Trophoblast cell (in vitro differentiated cells and primary cell): ENCODE measurements around the gene CSTF2T.

ENCODE experiments used
- DNase-seq, 2 donors: peaks; one replicate each; pipeline ENCODE4 v3.0.0-alpha.2; 2016
- H2AFZ ChIP-seq: 2 replicates; pipeline ENCODE4 v1.6.1; 2013; ENCODE audit warnings: low read length, moderate library complexity, mild to moderate bottlenecking; ENCODE audit not compliant: insufficient read depth, poor library complexity
- H2AK5ac ChIP-seq: 2 replicates; pipeline ENCODE4 v1.6.1; 2013; ENCODE audit warnings: mild to moderate bottlenecking, low read length
- H2BK120ac ChIP-seq: 2 replicates; pipeline ENCODE4 v1.6.1; 2013; ENCODE audit warnings: low read length, mild to moderate bottlenecking, moderate library complexity; ENCODE audit not compliant: insufficient read depth, poor library complexity
- H2BK12ac ChIP-seq: 2 replicates; pipeline ENCODE4 v1.6.1; 2013; ENCODE audit warnings: mild to moderate bottlenecking, low read length, moderate library complexity
- H2BK5ac ChIP-seq: 2 replicates; pipeline ENCODE4 v1.6.1; 2013; ENCODE audit warnings: low read length, low read depth, moderate library complexity, mild to moderate bottlenecking; ENCODE audit not compliant: poor library complexity
- H3K14ac ChIP-seq: 2 replicates; pipeline ENCODE4 v1.6.1; 2013; ENCODE audit warnings: mild to moderate bottlenecking, low read length
- H3K18ac ChIP-seq: 2 replicates; pipeline ENCODE4 v1.6.1; 2013; ENCODE audit warnings: mild to moderate bottlenecking, low read length
- H3K23ac ChIP-seq: 2 replicates; pipeline ENCODE4 v1.6.1; 2013; ENCODE audit warnings: low read length
- H3K27ac ChIP-seq: 2 replicates; pipeline ENCODE4 v1.5.1; 2013; ENCODE audit warnings: low read depth, mild to moderate bottlenecking, inconsistent platforms, low read length, moderate library complexity
- H3K27me3 ChIP-seq: 2 replicates; pipeline ENCODE4 v1.6.1; 2013; ENCODE audit warnings: inconsistent platforms, mild to moderate bottlenecking, low read length, moderate library complexity; ENCODE audit not compliant: insufficient read depth
- H3K36me3 ChIP-seq, 2 experiments: 1 replicate in 1 of 2; 2 replicates in 1 of 2; pipeline ENCODE4 v1.6.1; 2013; ENCODE audit warnings: low read length in 2 of 2, mild to moderate bottlenecking in 2 of 2, moderate library complexity in 1 of 2; ENCODE audit not compliant: insufficient read depth in 2 of 2, control insufficient read depth in 1 of 2
- H3K4ac ChIP-seq: 2 replicates; pipeline ENCODE4 v1.6.1; 2013; ENCODE audit warnings: low read depth, mild to moderate bottlenecking, low read length, moderate library complexity
- H3K4me1 ChIP-seq, 2 experiments: 1 replicate in 1 of 2; 2 replicates in 1 of 2; pipeline ENCODE4 v1.6.1; 2013; ENCODE audit warnings: low read length in 2 of 2, mild to moderate bottlenecking in 2 of 2, moderate library complexity in 1 of 2; ENCODE audit not compliant: insufficient read depth in 2 of 2, control insufficient read depth in 1 of 2
- H3K4me2 ChIP-seq: 2 replicates; pipeline ENCODE4 v1.6.1; 2013; ENCODE audit warnings: inconsistent platforms, mild to moderate bottlenecking, low read length, moderate library complexity
- H3K4me3 ChIP-seq: 2 replicates; pipeline ENCODE4 v1.5.1; 2013; ENCODE audit warnings: mild to moderate bottlenecking, low read depth, low read length, inconsistent platforms
- H3K79me1 ChIP-seq: one replicate; pipeline ENCODE4 v1.6.1; 2013; ENCODE audit warnings: low read length
- H3K79me2 ChIP-seq: 2 replicates; pipeline ENCODE4 v1.6.1; 2013; ENCODE audit warnings: low read length, mild to moderate bottlenecking; ENCODE audit not compliant: control insufficient read depth, insufficient read depth, poor library complexity
- H3K9ac ChIP-seq: 2 replicates; pipeline ENCODE4 v1.6.1; 2013; ENCODE audit warnings: mild to moderate bottlenecking, low read length
- H3K9me3 ChIP-seq: 2 replicates; pipeline ENCODE4 v1.6.1; 2013; ENCODE audit warnings: low read depth, mild to moderate bottlenecking, control low read depth, inconsistent platforms, low read length; ENCODE audit not compliant: insufficient read depth
- H4K12ac ChIP-seq: 2 replicates; pipeline ENCODE4 v1.6.1; 2013; ENCODE audit warnings: low read depth, mild to moderate bottlenecking, low read length, moderate library complexity
- H4K8ac ChIP-seq: 2 replicates; pipeline ENCODE4 v1.6.1; 2013; ENCODE audit warnings: low read depth, mild to moderate bottlenecking, low read length, moderate library complexity
- H4K91ac ChIP-seq: one replicate; pipeline ENCODE4 v1.6.1; 2013; ENCODE audit warnings: low read depth, mild to moderate bottlenecking, low read length, moderate library complexity
- WGBS: extraction: QIAGEN DNeasy Blood & Tissue Kit; methylation state at CpG from one replicate; pipeline ENCODE4 v1.1.7; 2013; ENCODE audit warnings: missing lambda C conversion rate; ENCODE audit not compliant: insufficient read length, insufficient coverage; ENCODE audit errors: extremely low coverage; 5-methylcytosine and 5-hydroxymethylcytosine counted together

Gene CSTF2T

DNA sequence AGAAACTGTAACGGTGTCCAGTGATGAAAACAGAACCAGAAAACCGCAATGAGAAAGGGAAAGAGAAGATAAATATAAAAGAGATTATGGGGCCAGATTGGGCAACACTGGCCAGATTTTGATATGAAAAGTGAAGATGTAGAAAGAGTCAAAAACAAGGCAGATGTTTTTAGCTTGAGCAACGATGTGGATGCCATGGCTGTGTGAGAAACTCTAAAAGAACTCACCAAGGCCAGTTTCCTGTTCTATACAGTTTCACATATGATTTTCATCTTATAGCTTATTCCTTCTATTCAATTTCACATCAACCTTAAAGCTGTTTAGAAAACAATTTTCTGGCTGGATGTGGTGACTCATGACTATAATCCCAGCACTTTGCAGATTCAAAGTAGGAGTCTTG lies 36.3 kb downstream of the CSTF2T start:
- Histone ChIP-seq H3K23ac (no peak overlapping the region), H3K27me3 (no peaks in the 10 kb centered on the region), H3K14ac (no peak overlapping the region), H3K9ac (no peak overlapping the region), H4K12ac (no peak overlapping the region), H2AFZ (no peak overlapping the region), H3K4me1 (no peaks in the 10 kb centered on the region), H3K4ac (no peak overlapping the region), H2BK12ac (no peak overlapping the region), H3K79me2 (no peaks in the 10 kb centered on the region), H4K91ac (no peak overlapping the region), H3K9me3 (no peaks in the 10 kb centered on the region), H3K18ac (no peak overlapping the region), H2BK120ac (no peak overlapping the region), H2BK5ac (no peak overlapping the region), H3K27ac (no peak overlapping the region), H3K36me3 (no peaks in the 10 kb centered on the region), H3K4me2 (no peak overlapping the region), H3K79me1 (no peaks in the 10 kb centered on the region), H3K4me3 (no peak overlapping the region), H4K8ac (no peak overlapping the region), H2AK5ac (no peak overlapping the region)
- WGBS: 100% methylated on average over 1 of the region's 3 CpGs
- DNase-seq: no peak

DNA sequence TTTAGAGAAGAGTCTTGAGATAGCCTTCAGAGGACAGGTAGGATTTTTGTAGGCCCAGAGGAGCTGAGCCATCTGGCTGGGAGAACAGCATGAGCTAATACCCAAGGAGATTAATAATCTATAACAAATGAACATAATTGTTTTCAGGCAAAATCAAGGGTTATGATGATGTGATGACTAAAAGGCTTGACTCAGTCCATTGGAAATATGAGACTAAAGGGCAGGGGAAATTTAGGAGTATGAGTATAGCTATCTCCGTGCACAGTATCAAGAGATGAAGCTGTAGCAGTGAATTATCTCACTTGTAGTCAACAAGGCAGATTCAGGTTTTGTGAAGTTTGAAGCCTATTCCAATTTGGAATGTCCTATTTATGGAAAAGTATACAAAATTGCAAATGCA lies 40.1 kb downstream of the CSTF2T start:
- H3K79me2 ChIP-seq: no peaks in the 10 kb centered on the region
- H3K9me3 ChIP-seq: no peaks in the 10 kb centered on the region
- no peaks in the 10 kb centered on the region for H3K79me1 ChIP-seq
- no peak overlapping the region for H3K4me3 ChIP-seq
- no peak overlapping the region for H4K91ac ChIP-seq
- H3K18ac ChIP-seq: no peak overlapping the region
- no peak overlapping the region for H4K12ac ChIP-seq
- no peak overlapping the region for H2BK5ac ChIP-seq
- no peak overlapping the region for H4K8ac ChIP-seq
- H3K23ac ChIP-seq: no peak overlapping the region
- H3K27me3 ChIP-seq: no peaks in the 10 kb centered on the region
- no peak overlapping the region for H3K4me2 ChIP-seq
- no peaks in the 10 kb centered on the region for H3K36me3 ChIP-seq
- H3K9ac ChIP-seq: no peak overlapping the region
- no peak overlapping the region for H2AK5ac ChIP-seq
- H2AFZ ChIP-seq: no peak overlapping the region
- H3K14ac ChIP-seq: no peak overlapping the region
- H2BK120ac ChIP-seq: no peak overlapping the region
- no peaks in the 10 kb centered on the region for H3K4me1 ChIP-seq
- WGBS: no CpG with 5 or more reads among the region's 1 CpG
- no peak overlapping the region for H3K27ac ChIP-seq
- no peak overlapping the region for H2BK12ac ChIP-seq
- DNase-seq: no peak
- H3K4ac ChIP-seq: no peak overlapping the region

DNA sequence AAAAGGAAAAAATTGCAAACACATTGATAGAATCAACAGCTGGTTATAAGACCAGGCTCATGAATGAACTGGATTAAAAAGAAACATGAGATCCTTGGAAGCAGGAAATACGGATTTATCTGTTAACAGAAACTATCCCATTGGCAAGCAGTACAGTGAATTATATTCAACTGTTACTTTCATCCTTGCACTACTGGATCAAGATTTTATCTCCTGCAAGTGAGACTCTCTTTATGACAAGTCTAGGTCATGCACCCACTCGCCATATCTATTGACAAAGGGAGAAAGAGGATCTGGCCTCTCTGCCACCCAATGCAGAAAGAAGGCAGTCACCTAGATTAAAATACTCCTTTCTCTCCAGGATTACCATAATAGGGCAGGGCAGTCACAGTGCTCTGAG lies 41.4 kb downstream of the CSTF2T start:
- no peaks in the 10 kb centered on the region for H3K4me1 ChIP-seq
- H4K91ac ChIP-seq: no peak overlapping the region
- H2AFZ ChIP-seq: no peak overlapping the region
- no peaks in the 10 kb centered on the region for H3K9me3 ChIP-seq
- H4K8ac ChIP-seq: no peak overlapping the region
- H3K4me2 ChIP-seq: no peak overlapping the region
- H3K27me3 ChIP-seq: no peaks in the 10 kb centered on the region
- WGBS: no CpG with 5 or more reads among the region's 2 CpGs
- no peaks in the 10 kb centered on the region for H3K79me1 ChIP-seq
- no peaks in the 10 kb centered on the region for H3K79me2 ChIP-seq
- H3K27ac ChIP-seq: no peak overlapping the region
- H3K9ac ChIP-seq: no peak overlapping the region
- H3K36me3 ChIP-seq: no peaks in the 10 kb centered on the region
- H2BK5ac ChIP-seq: no peak overlapping the region
- no peak for DNase-seq
- H2BK12ac ChIP-seq: no peak overlapping the region
- no peak overlapping the region for H3K14ac ChIP-seq
- no peak overlapping the region for H4K12ac ChIP-seq
- H2AK5ac ChIP-seq: no peak overlapping the region
- H3K23ac ChIP-seq: no peak overlapping the region
- H3K4me3 ChIP-seq: no peak overlapping the region
- no peak overlapping the region for H3K4ac ChIP-seq
- H3K18ac ChIP-seq: no peak overlapping the region
- H2BK120ac ChIP-seq: no peak overlapping the region

DNA sequence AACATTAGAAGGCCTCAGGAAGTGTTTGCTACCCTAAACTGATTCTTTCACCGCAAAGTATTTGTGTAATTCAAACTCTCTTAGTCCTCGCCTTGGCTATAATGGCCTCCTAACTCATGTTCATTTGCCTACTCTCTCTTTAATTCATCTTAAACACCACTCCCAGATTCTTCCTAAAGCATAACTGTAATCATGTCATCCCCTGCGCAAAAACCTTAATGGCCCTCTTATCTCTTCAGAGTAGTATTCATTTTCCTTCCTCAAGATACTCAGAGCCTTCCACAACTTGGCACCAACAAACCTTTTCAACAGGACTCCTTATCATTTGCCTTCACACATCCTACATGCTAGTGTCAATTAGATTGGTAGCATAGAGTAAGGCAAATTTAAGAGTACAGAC lies 42.9 kb downstream of the CSTF2T start:
- Histone ChIP-seq H3K9me3 (no peaks in the 10 kb centered on the region), H3K4ac (no peak overlapping the region), H3K79me2 (no peaks in the 10 kb centered on the region), H3K79me1 (no peaks in the 10 kb centered on the region), H4K8ac (no peak overlapping the region), H3K4me1 (no peaks in the 10 kb centered on the region), H2BK5ac (no peak overlapping the region), H2BK120ac (no peak overlapping the region), H2AFZ (no peak overlapping the region), H3K4me2 (no peak overlapping the region), H3K9ac (no peak overlapping the region), H3K27ac (no peak overlapping the region), H4K91ac (no peak overlapping the region), H3K36me3 (no peaks in the 10 kb centered on the region), H3K27me3 (no peaks in the 10 kb centered on the region), H3K18ac (no peak overlapping the region), H4K12ac (no peak overlapping the region), H2AK5ac (no peak overlapping the region), H3K23ac (no peak overlapping the region), H3K14ac (no peak overlapping the region), H2BK12ac (no peak overlapping the region), H3K4me3 (no peak overlapping the region)
- DNase-seq: no peak
- no CpG with 5 or more reads among the region's 3 CpGs for WGBS
